ENCODE data around the gene DLX1. TPM values are rescaled to one million over a fixed set of nuclear protein-coding genes. Genes with fewer than 3 reads are reported as not detected.

The DLX1 gene
- total RNA-seq, 1 donor: 1.8 TPM

- no peak overlapping the region for H3K4me3 ChIP-seq (ENCODE audit: insufficient read depth, low read length)
- H3K27me3 ChIP-seq (ENCODE audit: insufficient read depth, low read length): peaks cover 50% of the 10 kb centered on the region
- peaks cover 7% of the 10 kb centered on the region for H3K79me2 ChIP-seq (ENCODE audit: insufficient read depth, low read length)
- H4K20me1 ChIP-seq (ENCODE audit: insufficient read depth, low read length): no peaks in the 10 kb centered on the region
- H2AFZ ChIP-seq (ENCODE audit: low read length): no peak overlapping the region
- H3K27ac ChIP-seq (ENCODE audit: low read depth, low read length): no peak overlapping the region
- H3K4me2 ChIP-seq (ENCODE audit: insufficient read depth, low read length): no peak overlapping the region
- TF ChIP-seq CTCF (IDR thresholded peaks at IDR 0.05; ENCODE audit: extremely low read depth, low read depth, low read length): no peak
- H3K4me1 ChIP-seq (ENCODE audit: insufficient read depth, low read length): peaks cover 17% of the 10 kb centered on the region
- H3K36me3 ChIP-seq (ENCODE audit: insufficient read depth, low read length): peaks cover 3% of the 10 kb centered on the region
- DNase-seq (ENCODE audit: insufficient read length, low spot score, missing footprints): peak; percentile 80
- no peaks in the 10 kb centered on the region for H3K9me3 ChIP-seq (ENCODE audit: low read depth, low read length)
These were observed 6.7 kb downstream of the DLX1 start for GRCh38 chr2:172091761-172092566.

GRCh38 chr2:172092716-172093415 lies 7.6 kb downstream of the DLX1 start:
- H3K36me3 ChIP-seq (ENCODE audit: insufficient read depth, low read length): peaks cover 3% of the 10 kb centered on the region
- no peaks in the 10 kb centered on the region for H4K20me1 ChIP-seq (ENCODE audit: insufficient read depth, low read length)
- H3K4me2 ChIP-seq (ENCODE audit: insufficient read depth, low read length): peak overlapping the region; percentile 93
- H3K9me3 ChIP-seq (ENCODE audit: low read depth, low read length): no peaks in the 10 kb centered on the region
- no peak overlapping the region for H2AFZ ChIP-seq (ENCODE audit: low read length)
- peak; percentile 50 for DNase-seq (ENCODE audit: insufficient read length, low spot score, missing footprints)
- no peak for TF ChIP-seq CTCF (IDR thresholded peaks at IDR 0.05; ENCODE audit: extremely low read depth, low read depth, low read length)
- no peak overlapping the region for H3K27ac ChIP-seq (ENCODE audit: low read depth, low read length)
- peaks cover 22% of the 10 kb centered on the region for H3K4me1 ChIP-seq (ENCODE audit: insufficient read depth, low read length)
- peak overlapping the region; percentile 15 for H3K4me3 ChIP-seq (ENCODE audit: insufficient read depth, low read length)
- H3K27me3 ChIP-seq (ENCODE audit: insufficient read depth, low read length): peaks cover 42% of the 10 kb centered on the region
- H3K79me2 ChIP-seq (ENCODE audit: insufficient read depth, low read length): no peaks in the 10 kb centered on the region

- Histone ChIP-seq H3K36me3 (ENCODE audit: insufficient read depth, low read length) (no peaks in the 10 kb centered on the region), H3K27me3 (ENCODE audit: insufficient read depth, low read length) (peaks cover 39% of the 10 kb centered on the region)
- DNase-seq (ENCODE audit: insufficient read length, low spot score, missing footprints): peak; percentile 65
These were observed 8.3 kb downstream of the DLX1 start for GRCh38 chr2:172093416-172094293.

More at GRCh38 chr2:172093416-172094293, 8.3 kb downstream of the DLX1 start:
- Histone ChIP-seq H3K4me2 (ENCODE audit: insufficient read depth, low read length) (peak overlapping the region; percentile 93), H2AFZ (ENCODE audit: low read length) (peak overlapping the region; percentile 69), H4K20me1 (ENCODE audit: insufficient read depth, low read length) (no peaks in the 10 kb centered on the region), H3K27ac (ENCODE audit: low read depth, low read length) (no peak overlapping the region), H3K4me3 (ENCODE audit: insufficient read depth, low read length) (peak overlapping the region; percentile 87), H3K79me2 (ENCODE audit: insufficient read depth, low read length) (no peaks in the 10 kb centered on the region), H3K9me3 (ENCODE audit: low read depth, low read length) (no peaks in the 10 kb centered on the region), H3K4me1 (ENCODE audit: insufficient read depth, low read length) (peaks cover 30% of the 10 kb centered on the region)
- TF ChIP-seq CTCF (IDR thresholded peaks at IDR 0.05; ENCODE audit: extremely low read depth, low read depth, low read length): no peak

Data from osteoblast (primary cell).